GM19025 (cell line): Measurements from ENCODE around the gene HNRNPK.

ENCODE experiments used
- ATAC-seq: cut with Tn5 transposase; IDR thresholded peaks from one replicate; pipeline ENCODE4 v1.9.1; 2021; ENCODE audit warnings: mild to moderate bottlenecking, low read depth, moderate library complexity; ENCODE audit not compliant: unreplicated experiment

Gene HNRNPK

GRCh38 chr9:83936523-83936922 is 43.5 kb downstream of the HNRNPK start:
- ATAC-seq: no peak

DNA sequence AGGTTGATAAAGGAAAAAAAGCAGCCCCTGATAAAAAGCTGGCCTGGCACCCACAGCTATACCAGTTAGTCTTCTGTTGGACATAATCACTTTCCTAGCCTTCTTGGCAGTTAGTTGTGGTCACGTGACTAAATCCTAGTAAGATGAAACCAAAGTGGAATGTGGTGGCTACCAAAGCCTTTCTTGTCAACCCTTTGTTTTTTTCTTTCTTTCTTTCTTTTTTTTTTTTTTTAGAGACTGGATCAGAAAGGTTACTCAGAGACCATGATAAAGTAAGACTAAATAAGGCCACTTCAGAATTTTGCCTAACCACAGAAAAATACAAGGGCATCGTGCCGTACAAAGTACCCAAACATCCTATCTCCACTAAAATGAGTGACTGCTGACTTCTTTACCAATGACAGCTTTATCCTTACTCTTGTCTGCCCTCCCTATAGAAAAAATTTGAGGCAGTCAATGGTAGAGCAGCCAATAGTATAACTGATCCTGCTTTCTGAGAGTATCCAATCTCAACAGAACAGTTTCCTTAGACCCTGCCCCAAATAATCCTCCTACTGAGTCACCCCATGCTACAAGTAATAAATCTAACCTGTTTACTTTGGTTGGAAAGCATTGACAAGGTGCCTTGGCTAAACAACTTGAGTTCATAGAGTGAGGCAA is 44.6 kb downstream of the HNRNPK start:
- no peak for ATAC-seq

DNA sequence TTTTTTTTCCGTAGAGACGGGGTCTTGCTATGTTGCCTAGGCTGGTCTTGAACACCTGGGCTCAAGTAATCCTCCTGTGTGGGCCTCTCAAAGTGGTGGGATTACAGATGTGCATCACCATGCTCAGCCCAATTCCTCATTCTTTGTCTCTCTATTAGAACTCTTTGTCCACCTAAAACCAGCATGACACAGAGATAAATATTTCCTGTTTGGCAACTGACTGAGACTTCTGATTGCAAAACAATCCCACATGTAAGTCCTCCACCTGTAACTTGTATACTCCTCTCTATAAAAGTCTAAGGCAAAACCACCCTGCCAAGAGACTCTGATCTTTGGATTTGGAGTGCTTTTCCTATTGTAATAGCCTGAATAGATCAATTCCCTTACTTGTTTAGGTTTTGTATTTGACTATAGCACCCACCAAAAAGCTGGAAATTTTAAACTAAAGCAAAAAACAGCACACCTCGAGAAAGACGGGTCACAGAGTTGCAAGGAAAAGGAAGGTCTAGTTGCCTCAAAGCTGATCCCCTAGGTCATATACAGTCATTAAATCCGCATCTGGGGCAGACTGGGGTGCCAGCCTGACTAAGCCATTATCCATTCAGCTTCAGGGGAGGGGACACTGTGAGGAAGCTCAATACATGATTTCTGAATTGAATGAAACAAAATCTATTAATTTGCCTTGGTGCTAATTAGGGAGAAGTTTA is 45.3 kb downstream of the HNRNPK start:
- ATAC-seq: no peak

DNA sequence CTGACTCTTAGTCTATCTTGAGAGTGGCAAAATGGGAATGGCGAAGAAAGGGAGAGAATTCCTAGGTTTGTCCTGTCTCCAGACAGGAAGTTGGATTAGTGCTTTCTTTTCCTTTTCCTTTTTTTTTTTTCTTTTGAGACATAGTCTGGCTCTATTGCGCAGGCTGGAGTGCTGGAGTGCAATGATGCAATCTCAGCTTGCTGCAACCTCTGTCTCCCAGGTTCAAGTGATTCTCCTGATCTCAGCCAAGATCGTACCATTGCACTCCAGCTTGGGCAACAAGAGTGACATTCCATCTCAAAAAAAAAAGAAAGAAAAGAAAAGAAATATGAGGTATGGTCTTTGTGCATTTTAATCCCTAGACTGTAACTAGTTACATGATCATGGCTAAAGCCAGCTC is 46.2 kb downstream of the HNRNPK start:
- ATAC-seq: no peak

GRCh38 chr9:83932851-83933250 is 47.2 kb downstream of the HNRNPK start:
- no peak for ATAC-seq

GRCh38 chr9:83932011-83932410 is 48.0 kb downstream of the HNRNPK start:
- ATAC-seq: no peak

DNA sequence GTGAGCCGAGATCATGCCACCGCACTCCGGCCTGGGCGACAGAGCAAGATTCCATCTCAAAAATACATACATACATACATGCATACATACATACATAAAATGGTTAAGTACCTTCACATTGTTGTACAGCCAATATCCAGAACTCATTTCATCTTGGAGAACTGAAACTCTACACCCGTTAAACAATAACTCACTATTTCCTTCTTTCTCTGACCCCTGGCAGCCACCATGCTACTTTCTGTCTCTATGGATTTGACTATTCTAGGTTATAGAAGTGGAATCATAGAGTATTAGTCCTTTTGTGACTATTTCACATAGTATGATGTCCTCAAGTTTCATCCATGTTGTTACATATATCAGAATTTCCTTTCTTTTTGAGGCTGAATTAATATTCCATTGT is 49.1 kb downstream of the HNRNPK start:
- ATAC-seq: no peak

- no peak for ATAC-seq
Observed at GRCh38 chr9:83927591-83927990, 52.4 kb downstream of the HNRNPK start.

- ATAC-seq: peak; percentile 96
Observed at GRCh38 chr9:83920927-83921707, 58.9 kb downstream of the HNRNPK start, which contains the start of gene KIF27. Gene KIF27, minus strand, starts transcription at chr9:83921432. Its CDS starts 5,841 bp downstream, at chr9:83915591.

DNA sequence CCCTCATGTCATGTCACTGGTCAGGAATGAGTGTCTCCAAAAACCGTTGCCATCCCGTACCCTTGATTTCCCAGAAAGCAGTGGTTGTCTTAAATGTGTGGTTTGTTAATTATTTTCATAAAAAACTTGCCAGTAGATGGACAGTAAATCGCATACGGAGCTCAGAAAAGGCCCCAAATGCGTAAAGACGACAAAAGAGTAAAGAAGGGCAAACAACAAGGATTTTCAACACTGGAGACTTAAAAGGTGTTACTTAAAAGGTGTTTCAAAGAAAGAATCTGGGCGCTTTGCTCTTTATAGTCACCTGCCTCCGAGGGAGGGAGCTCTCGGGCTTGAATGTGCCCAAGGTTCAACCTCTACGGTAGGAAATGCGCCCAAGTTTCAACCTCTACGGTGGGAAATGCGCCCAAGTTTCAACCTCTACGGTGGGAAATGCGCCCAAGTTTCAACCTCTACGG is 59.5 kb downstream of the HNRNPK start:
- peak; percentile 14 for ATAC-seq

GRCh38 chr9:83919111-83919510 is 60.9 kb downstream of the HNRNPK start:
- no peak for ATAC-seq
